HG03175 (cell line): Measurements from ENCODE around the gene TAOK3.
"Not testable (repeated sequence)": the region's sequence is repeated elsewhere in the genome, so short reads cannot be mapped to it uniquely, and the experiment has no call there.

ENCODE experiments used
- ATAC-seq: cut with Tn5 transposase; IDR thresholded peaks from one replicate; pipeline ENCODE4 v1.9.1; 2021; ENCODE audit warnings: mild to moderate bottlenecking, moderate library complexity; ENCODE audit not compliant: unreplicated experiment

TAOK3 gene

GRCh38 chr12:118374126-118374725 lies 1.5 kb upstream of the TAOK3 start:
- no peak for ATAC-seq

DNA sequence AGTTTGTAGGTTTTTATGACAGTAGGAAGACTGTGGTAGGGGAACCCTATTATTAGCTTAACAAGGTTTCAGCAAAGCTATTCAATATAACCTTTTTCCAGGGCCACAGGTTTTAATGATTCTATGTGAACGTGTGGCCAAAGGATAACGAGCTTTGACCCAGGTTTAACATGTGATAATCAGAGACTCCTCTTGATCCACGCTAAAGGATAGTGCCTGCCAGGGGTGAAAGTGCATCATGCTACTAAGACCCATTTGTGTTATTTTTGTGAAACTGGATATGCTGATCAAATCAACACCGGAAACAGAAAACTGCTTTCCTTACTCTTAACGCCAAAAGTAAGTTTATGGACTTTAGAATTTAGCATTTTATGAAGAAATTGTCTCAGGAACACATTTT lies 909 bp upstream of the TAOK3 start:
- no peak for ATAC-seq

DNA sequence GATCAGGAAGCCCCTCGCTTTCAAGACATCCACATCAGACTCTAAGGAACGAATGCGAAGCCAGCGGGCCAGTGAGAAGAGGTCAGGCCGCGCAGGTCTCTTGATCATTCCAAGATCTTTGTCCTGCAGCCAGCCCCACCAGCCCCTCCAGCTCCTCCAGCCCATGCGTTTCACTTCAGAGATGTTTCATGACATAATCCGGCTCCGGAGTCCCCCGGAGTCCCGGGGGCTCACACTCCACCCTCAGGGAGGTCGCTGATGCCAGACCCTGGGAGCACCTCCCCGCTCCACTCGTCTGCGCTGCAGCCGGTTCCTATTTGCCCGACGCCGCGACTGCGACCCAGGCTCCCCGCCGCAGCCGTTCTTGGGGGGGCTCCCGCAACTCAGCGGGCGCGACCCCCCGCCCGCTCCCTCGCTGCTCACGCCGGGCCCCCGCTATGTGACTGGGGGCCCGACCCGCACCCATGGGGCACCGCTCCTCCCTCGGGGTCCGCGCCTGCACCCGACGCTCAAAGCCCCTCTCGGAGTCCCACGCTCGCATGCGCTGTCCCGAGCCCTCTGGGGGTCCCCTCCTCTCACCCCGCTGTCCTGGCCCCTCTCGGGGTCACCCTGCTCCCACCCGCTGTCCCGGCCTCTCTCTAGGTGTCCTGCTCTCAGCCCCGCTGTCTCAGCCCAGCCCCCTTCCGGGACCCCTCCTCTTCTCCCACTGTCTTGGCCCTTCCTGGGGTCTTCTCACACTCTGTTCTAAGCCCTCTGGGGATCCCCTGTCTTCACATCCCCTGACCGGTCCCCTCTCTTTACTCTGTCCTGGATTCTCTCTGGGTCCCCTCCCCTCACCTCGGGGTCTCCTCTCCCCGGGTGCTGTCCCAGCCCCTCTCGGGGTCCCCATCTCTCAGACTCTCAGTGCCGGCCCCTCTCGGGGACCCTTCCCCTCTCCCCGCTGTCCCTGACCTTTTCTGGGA lies 1.1 kb downstream of the TAOK3 start:
- no peak for ATAC-seq

DNA sequence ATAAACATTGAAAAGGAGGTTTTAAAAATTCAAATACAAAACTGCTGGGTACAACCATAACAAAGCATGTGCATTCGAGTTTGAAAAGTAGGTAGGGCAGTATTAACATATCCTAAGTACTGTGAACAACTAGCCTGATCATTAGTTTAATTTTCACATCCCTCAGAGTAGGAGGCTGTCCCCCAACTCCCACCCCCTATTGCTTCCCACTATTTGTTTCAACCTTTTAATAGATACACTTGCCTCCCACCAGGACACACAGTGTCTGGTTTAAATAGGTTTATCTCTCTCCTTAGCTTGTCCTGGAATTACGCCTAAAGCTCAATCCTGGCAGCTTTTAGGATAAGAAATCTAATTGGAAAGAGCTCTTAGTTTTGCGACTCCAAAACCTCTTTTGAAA lies 2.1 kb downstream of the TAOK3 start:
- ATAC-seq: no peak

DNA sequence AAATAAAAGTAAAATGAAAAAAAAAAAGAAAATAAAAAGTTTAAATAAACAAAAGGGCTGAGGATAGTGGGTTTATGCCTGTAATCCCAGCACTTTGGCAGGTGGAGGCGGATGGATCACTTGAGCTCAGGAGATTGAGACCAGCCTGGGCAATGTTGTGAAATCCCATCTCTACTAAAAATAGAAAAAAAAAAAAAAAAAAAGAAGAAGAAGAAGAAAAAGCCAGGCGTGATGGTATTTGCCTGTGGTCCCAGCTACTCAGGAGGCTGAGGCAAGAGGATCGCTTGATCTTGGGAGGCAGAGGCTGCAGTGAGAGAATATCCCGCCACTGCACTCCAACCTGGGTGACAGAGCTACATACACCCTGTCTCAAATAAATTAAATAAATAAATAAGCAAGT lies 3.9 kb downstream of the TAOK3 start:
- ATAC-seq: no peak

DNA sequence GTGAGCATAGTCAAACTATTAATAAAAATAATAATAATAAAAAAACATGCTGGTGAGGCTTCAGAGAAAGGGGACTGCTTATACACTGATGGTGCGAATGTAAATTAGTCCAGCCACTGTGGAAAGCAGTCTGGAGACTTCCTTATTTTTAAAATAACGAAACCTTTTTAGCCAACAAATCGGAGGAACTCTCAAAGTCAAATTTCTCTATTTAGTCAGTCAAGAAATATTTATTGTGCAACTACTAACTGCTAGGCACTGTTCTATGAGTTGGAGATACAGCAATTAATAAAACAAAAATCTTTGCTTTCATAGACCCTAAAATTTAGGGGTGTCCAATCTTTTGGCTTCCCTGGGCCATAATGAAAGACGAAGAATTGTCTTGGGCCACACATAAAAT lies 10.8 kb downstream of the TAOK3 start:
- no peak for ATAC-seq

DNA sequence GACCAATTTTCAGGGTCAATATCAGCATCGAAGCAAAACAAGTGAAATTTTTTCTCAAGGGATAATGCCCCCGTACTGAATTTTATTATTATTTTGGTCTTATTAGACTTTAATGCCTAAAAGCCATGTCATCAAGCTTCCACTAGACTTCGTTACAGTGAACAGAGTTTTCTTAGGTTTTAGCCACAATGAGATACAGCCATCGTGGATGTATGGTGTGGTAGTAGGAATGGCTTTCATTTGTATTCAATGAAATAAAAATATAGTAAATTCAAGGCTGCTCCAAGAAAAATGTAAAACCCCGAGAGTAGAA lies 11.7 kb downstream of the TAOK3 start:
- ATAC-seq: no peak

GRCh38 chr12:118359541-118359915 lies 13.2 kb downstream of the TAOK3 start:
- ATAC-seq: peak; percentile 57

DNA sequence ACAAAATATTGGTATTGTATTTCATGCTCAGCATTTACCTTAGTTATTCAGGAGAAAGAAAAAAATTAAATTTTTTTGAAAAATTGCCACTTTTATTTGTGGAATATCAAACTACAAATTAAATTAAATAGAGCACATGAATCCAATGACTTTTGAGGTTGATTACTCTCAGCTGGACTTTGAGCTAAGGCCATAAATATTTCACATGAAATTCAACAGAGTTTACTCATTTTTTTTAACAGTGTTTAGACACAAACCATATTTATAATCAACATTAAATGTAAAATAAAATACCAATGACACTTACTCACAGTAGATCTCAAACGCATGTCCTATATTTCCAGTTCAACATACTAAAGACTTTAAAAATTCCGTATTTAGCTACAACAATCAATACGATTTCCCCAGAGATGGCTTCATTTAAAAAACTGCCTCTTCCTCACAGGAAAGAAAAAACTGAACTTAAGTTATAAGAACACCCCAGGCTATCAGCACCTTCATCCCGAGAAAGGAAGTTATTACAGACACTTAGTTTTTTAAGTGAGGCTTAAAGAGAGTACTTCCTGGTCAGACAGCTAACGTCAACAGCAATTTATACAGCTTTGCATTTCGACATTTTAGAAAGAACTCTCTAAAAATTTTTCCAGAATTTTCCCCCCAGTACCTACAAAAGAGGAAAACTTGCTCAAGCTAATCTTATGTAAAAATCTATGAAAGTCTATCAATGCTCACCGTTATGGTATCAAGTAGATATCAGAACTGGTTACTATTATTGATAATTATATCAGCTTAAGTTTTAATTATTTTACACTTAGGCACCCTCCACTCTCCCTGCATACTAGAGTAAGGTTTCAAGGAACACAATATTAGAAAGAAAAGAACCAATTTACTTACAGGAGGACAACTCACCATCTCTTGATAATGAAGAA lies 13.8 kb downstream of the TAOK3 start:
- no peak for ATAC-seq

DNA sequence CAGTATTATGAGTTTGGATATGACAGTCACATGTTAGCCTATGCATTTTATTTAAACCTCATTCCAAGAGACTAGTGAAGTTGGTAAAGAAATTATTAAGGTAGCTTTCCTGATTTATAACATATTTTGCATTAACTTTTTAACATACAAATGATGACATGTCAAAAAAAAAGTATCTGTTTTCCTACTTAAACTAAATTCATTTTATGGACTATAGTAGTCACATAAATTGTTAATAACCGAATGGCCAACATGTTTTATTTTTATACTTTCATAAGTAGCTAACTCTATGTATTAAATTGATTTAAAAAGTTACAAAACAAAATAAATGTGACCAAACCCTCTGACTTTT lies 14.7 kb downstream of the TAOK3 start:
- no peak for ATAC-seq

DNA sequence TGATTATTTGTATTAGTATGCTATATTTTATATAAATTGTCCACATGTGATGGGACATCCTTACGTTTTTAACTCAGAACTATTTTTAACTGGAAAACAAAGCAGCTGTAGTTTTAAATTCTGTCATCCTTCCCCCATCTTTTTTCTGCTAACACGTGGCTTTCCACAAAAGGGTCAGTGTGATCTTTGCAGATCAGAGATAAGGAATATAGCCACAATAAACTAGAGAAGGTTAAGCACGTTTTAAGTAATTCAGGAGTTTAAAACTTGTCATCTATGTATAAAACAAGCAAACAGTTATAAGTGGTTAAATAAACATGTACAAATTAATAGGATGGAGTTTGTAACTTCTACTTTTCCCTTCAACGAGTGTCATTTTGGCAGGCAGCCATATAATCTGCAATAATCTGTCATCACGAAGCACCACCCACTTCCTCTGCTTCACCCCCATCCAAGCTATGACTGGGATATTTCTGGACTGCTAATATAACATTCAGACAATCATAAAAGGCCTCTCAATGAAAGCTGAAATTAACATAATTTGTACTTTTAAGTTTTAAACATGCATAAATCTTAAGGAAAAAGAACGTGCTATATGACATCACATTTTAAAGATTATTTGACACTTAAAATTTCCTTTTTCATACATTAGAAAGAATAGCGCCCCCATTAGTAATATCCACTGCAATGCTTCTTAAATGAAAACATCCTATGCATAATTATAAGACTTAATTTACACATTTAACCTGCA lies 15.3 kb downstream of the TAOK3 start:
- peak; percentile 67 for ATAC-seq

- ATAC-seq: no peak
Observed at GRCh38 chr12:118356809-118357256, 15.9 kb downstream of the TAOK3 start.

- ATAC-seq: no peak
Observed at GRCh38 chr12:118355843-118356242, 16.9 kb downstream of the TAOK3 start.

- no peak for ATAC-seq
Observed at GRCh38 chr12:118354903-118355302, 17.8 kb downstream of the TAOK3 start.

GRCh38 chr12:118354503-118354902 lies 18.2 kb downstream of the TAOK3 start:
- not testable (repeated sequence) for ATAC-seq

DNA sequence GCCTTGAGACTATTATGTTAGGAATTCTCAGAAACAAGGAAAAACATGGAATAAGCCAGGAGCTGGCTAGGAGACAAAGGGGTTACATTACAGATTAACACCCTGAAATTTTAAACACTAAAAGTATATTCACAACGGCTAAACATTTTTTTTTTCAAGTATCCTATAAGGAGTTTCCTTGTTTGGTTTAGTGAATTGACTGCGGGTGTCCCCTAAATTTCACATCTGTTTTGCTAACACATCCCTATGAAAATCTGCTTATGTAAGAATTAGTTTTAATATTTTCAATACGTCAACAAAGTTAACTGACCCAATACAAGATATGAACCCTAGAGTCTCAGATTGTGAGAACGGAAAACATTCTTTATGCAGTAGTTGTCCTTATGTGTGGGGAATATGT lies 19.0 kb downstream of the TAOK3 start:
- no peak for ATAC-seq

GRCh38 chr12:118350908-118351559 lies 21.7 kb downstream of the TAOK3 start:
- ATAC-seq: no peak

DNA sequence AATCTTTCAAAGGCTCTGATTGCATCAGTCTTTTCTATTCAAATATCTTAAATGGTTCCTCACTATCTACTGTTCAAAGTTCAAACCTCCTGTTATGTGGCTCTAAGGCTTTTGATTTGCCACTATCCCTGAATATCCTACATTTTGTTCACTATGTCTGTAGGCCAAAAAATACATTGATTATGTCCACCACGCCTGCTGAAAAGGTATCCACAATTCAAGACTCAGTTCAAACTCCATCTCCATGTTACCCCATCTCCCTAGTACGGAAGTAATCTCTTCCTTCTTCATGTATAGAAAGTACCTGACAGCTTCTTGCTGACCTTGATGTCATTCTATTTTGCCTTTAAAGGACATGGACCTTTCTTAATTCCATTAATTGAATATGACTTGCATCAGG lies 24.8 kb downstream of the TAOK3 start:
- no peak for ATAC-seq

GRCh38 chr12:118346895-118347294 lies 25.8 kb downstream of the TAOK3 start:
- ATAC-seq: peak; percentile 85

- ATAC-seq: no peak
Observed at GRCh38 chr12:118345355-118345754, 27.4 kb downstream of the TAOK3 start.
